GM12878 (cell line): Measurements from ENCODE around the gene B3GALT4. TPM values are rescaled to one million over a fixed set of nuclear protein-coding genes. Genes with fewer than 3 reads are reported as not detected.

ENCODE experiments used
- ATAC-seq: fragments of 200-7000 bp; cut with Tn5 transposase; 3 replicates; pipeline ENCODE4 v1.9.1; 2020; ENCODE audit warnings: mild to moderate bottlenecking, moderate library complexity
- BruUV-seq: library from RNA; stranded (reverse); fragments of 400-500 nt; replicated peaks from 2 replicates; lab custom pipeline; 2021; lab: Mats Ljungman, UMichigan
- CTCF ChIA-PET: fragments of 300-600 bp; sonication (Branson Sonifier 250); formaldehyde crosslinking; extraction: SDS; loops from one replicate; lab custom pipeline; 2021; ENCODE audit warnings: inconsistent platforms; lab: Yijun Ruan, JAX
- POLR2A ChIA-PET: fragments of 350-600 bp; formaldehyde crosslinking; extraction: SDS; loops from one replicate; lab custom pipeline; 2021; ENCODE audit warnings: inconsistent platforms; lab: Charles Lee
- RAD21 ChIA-PET: fragments of 300-600 bp; sonication (Branson Sonifier 250); formaldehyde crosslinking; loops from one replicate; lab custom pipeline; 2023; ENCODE audit warnings: antibody characterized with exemption; ENCODE audit not compliant: unreplicated experiment; lab: Charles Lee
- SMC1A ChIA-PET: fragments of 300-600 bp; sonication (Branson Sonifier 250); formaldehyde crosslinking; loops from one replicate; lab custom pipeline; 2023; ENCODE audit not compliant: unreplicated experiment, uncharacterized antibody; lab: Charles Lee
- DNase-seq: peaks from one replicate; pipeline ENCODE4 v3.0.0-alpha.2; 2011; ENCODE audit warnings: low read depth, low spot score
- FAIRE-seq: peaks from 3 replicates; lab custom pipeline; 2011; peaks lifted over from hg19 to GRCh38; lab: Jason Lieb, UNC
- H2AFZ ChIP-seq: 2 replicates; pipeline ENCODE4 v1.6.0; 2011; ENCODE audit warnings: low read depth, low read length, control low read depth; ENCODE audit not compliant: control insufficient read depth
- H3K27ac ChIP-seq: 2 replicates; pipeline ENCODE4 v1.5.1; 2011; ENCODE audit warnings: control low read depth; ENCODE audit not compliant: control insufficient read depth, insufficient read depth
- H3K27me3 ChIP-seq, 2 experiments: replicated peaks in 1 of 2; 2 replicates each; pipeline versions ENCODE4 v1.6.0 to v1.6.1; 2011; ENCODE audit warnings: low read length in 1 of 2; ENCODE audit not compliant: control insufficient read depth in 2 of 2, insufficient read depth in 2 of 2
- H3K36me3 ChIP-seq, 2 experiments: 2 replicates each; pipeline ENCODE4 v1.5.1; 2011; ENCODE audit warnings: low read length in 1 of 2; ENCODE audit not compliant: control insufficient read depth in 2 of 2, insufficient read depth in 2 of 2
- H3K4me1 ChIP-seq: 2 replicates; pipeline ENCODE4 v1.6.1; 2011; ENCODE audit warnings: mild to moderate bottlenecking, low read length, moderate library complexity, mixed read lengths; ENCODE audit not compliant: control insufficient read depth, insufficient read depth
- H3K4me2 ChIP-seq: 2 replicates; pipeline ENCODE4 v1.6.0; 2011; ENCODE audit warnings: control low read depth; ENCODE audit not compliant: control insufficient read depth, insufficient read depth
- H3K4me3 ChIP-seq: fragments of 200-600 bp; sonication (generic); 2 replicates; pipeline ENCODE4 v1.5.1; 2016
- H3K79me2 ChIP-seq: 2 replicates; pipeline ENCODE4 v1.6.0; 2011; ENCODE audit warnings: low read length; ENCODE audit not compliant: control insufficient read depth, insufficient read depth
- H3K9ac ChIP-seq: 2 replicates; pipeline ENCODE4 v1.8.0; 2011; ENCODE audit warnings: low read length, control low read depth, mixed read lengths; ENCODE audit not compliant: control insufficient read depth, insufficient read depth
- H3K9me3 ChIP-seq: replicated peaks from 3 replicates; pipeline ENCODE4 v1.5.1; 2011; ENCODE audit warnings: mild to moderate bottlenecking, low read length; ENCODE audit not compliant: control insufficient read depth, insufficient read depth
- H4K20me1 ChIP-seq: 2 replicates; pipeline ENCODE4 v1.6.0; 2011; ENCODE audit not compliant: control insufficient read depth, insufficient read depth
- CREB1 ChIP-seq: IDR thresholded peaks from 2 replicates; pipeline ENCODE4 v1.6.1; 2012; ENCODE audit warnings: low read depth, mild to moderate bottlenecking, inconsistent platforms
- EGR1 ChIP-seq, 2 experiments: IDR thresholded peaks; 1 replicate in 1 of 2; 2 replicates in 1 of 2; pipeline ENCODE4 v1.6.1; 2011 to 2012; ENCODE audit warnings: low read depth in 2 of 2, low read length in 2 of 2, borderline replicate concordance in 1 of 2, mild to moderate bottlenecking in 1 of 2, moderate library complexity in 1 of 2
- NR2C2 ChIP-seq: IDR thresholded peaks from 2 replicates; pipeline ENCODE4 v1.6.1; 2011; ENCODE audit warnings: borderline replicate concordance, low read depth; ENCODE audit not compliant: control insufficient read depth, insufficient read length
- NR2F1 ChIP-seq: fragments of 450-650 bp; conservative IDR thresholded peaks from 2 replicates; pipeline ENCODE4 v1.6.1; 2017; ENCODE audit warnings: mild to moderate bottlenecking
- PAX5 ChIP-seq: IDR thresholded peaks from 2 replicates; pipeline ENCODE4 v1.6.1; 2011; ENCODE audit warnings: low read depth, low read length, borderline replicate concordance
- SRF ChIP-seq, 2 experiments: IDR thresholded peaks; 2 replicates each; pipeline ENCODE4 v1.6.1; 2011; ENCODE audit warnings: low read depth in 2 of 2, low read length in 2 of 2, mild to moderate bottlenecking in 1 of 2, moderate library complexity in 1 of 2
- STAT1 ChIP-seq: fragments of 450-650 bp; conservative IDR thresholded peaks from 2 replicates; pipeline ENCODE4 v1.6.1; 2014; ENCODE audit warnings: antibody characterized with exemption, mild to moderate bottlenecking
- ZNF207 ChIP-seq: fragments of 450-650 bp; IDR thresholded peaks from 2 replicates; pipeline ENCODE4 v1.6.1; 2014; ENCODE audit warnings: antibody characterized with exemption, mild to moderate bottlenecking, borderline replicate concordance
- ZNF622 ChIP-seq: fragments of 450-650 bp; IDR thresholded peaks from 2 replicates; pipeline ENCODE4 v1.6.1; 2017; ENCODE audit warnings: mild to moderate bottlenecking, inconsistent platforms
- WGBS: methylation state at CpG from one replicate; pipeline ENCODE4 v1.1.6; 2016; ENCODE audit warnings: low lambda C conversion rate; ENCODE audit not compliant: insufficient replicate concordance, insufficient coverage; ENCODE audit errors: missing lambda C conversion rate; 5-methylcytosine and 5-hydroxymethylcytosine counted together
- in situ Hi-C: fragments of 300-500 bp; cut with MboI; formaldehyde crosslinking; loops from 9 replicates; pipeline ENCODE4 v1.14.3; 2018; ENCODE audit warnings: mixed read lengths
- intact Hi-C: fragments of 100-400 bp; cut with micrococcal nuclease; formaldehyde crosslinking; loops from one replicate; pipeline ENCODE4 v1.14.2; 2022; ENCODE audit not compliant: unreplicated experiment
- polyA plus RNA-seq, 11 experiments: library from polyadenylated mRNA; depleted of rRNA in 4 of 11; unstranded in 6 of 11; stranded (reverse) in 5 of 11; fragments of >200 nt; fragmentation: Nextera tagmentation in 4 of 11; fragmentation: Illumina TruSeq in 1 of 11; extraction: Ambion mirVana in 4 of 11; extraction: Trizol in 1 of 11; gene quantifications; 1 replicate in 1 of 11; 2 replicates in 10 of 11; pipeline versions ENCODE4 v1.2.1 to v1.2.3, GENCODE V29; 2011 to 2016; ENCODE audit warnings: inconsistent platforms in 2 of 11, missing spikeins in 2 of 11, low read depth in 1 of 11
- total RNA-seq, 4 experiments: library from RNA; depleted of rRNA in 3 of 4; stranded (reverse); fragments of >200 nt in 3 of 4; fragmentation: Illumina TruSeq in 1 of 4; extraction: Trizol in 1 of 4; gene quantifications; 2 replicates each; pipeline versions ENCODE4 v1.2.1 to v1.2.3, GENCODE V29; 2013 to 2021
- TF ChIP-seq, protein P1 (sequence below): fragments of 450-650 bp; IDR thresholded peaks from 2 replicates; pipeline ENCODE4 v1.6.1; 2017; ENCODE audit warnings: mild to moderate bottlenecking, moderate library complexity
- TF ChIP-seq, protein P2 (sequence below): IDR thresholded peaks from 2 replicates; pipeline ENCODE4 v1.6.1; 2012; ENCODE audit warnings: low read depth, low read length, improper control_type of control experiment
- TF ChIP-seq, protein P3 (sequence below): fragments of 450-650 bp; formaldehyde crosslinking; IDR thresholded peaks from 2 replicates; pipeline ENCODE4 v1.4.0; 2020; ENCODE audit warnings: mild to moderate bottlenecking, moderate library complexity

Gene B3GALT4
- total and polyA plus RNA-seq, 10 of the 15 experiments (the other 5 are each of a cell fraction or from before 2014, with no cell fraction given), result 0.27 to 8.2 (median 2.6) TPM

DNA sequence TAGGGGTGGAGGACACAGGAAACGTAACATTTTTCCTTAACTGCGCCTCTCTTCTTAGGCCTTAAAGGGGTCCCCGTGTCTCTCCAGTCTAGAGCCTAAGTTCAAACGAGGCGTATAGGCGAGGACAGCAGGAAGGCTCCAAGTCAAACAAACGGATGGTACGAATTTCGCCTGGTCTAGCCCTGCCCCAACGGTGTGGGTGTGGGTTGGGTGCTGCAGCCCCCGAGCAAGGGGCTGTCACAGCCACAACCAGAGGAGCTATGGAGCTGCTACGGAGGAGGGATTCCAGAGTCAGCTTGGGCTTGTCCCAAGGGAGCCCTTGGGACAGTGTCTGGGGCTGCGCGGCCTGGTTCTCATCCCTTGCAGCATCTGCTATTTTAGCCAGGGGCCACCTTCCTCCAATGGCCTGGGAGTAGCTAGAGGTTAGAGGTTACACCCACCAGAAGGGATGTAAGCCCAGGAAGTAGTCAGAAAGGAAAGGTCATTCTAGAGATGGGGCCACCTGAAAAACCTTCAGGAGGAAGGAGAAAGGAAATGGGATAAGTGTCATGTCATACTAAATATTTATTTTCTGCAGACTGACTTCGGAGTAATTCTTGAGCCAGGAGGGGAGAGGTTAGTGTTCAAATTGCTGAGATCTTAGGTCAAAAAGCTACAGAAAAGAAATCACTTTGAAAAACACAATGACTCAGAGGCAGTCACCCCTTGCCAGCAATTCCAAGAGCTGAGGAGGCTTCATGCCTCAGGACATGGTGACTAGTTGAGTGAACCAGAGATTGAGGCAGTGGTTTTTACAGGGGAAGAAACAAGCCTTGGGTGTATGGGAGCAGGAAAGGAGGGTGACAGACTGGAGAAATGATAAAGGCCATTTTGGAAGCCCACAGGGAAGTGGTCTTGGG lies 26.9 kb upstream of the B3GALT4 start:
- WGBS, result 14% methylated on average over 15 of the region's 15 CpGs
- H3K79me2 ChIP-seq, result peaks cover 13% of the 10 kb centered on the region
- H3K4me1 ChIP-seq, result peaks cover 10% of the 10 kb centered on the region
- H2AFZ ChIP-seq, result peak overlapping the region; percentile 94
- H3K27me3 ChIP-seq, result no peaks in the 10 kb centered on the region
- DNase-seq (no peak), ATAC-seq (no peak; the same call in 2 of the 3 replicates), FAIRE-seq (peak; percentile 31)
- ChIA-PET SMC1A (interaction anchor here (0.6 to 4.2 kb wide), 21 partner anchors 19 to 249 kb away, joined by 3 to 34 read pairs (median 4); partner anchors contain the start of genes HLA-DOA, RPS18, RXRB and VPS52), CTCF (interaction anchor here (0.7 to 5.5 kb wide), 25 partner anchors 11 to 316 kb away, joined by 3 to 53 read pairs (median 13); partner anchors contain the start of genes B3GALT4, HSD17B8, RGL2 and RING1), POLR2A (interaction anchor here (0.6 to 5.2 kb wide), 19 partner anchors 12 to 1382 kb away, joined by 3 to 40 read pairs (median 5); partner anchors contain the start of genes B3GALT4, HLA-DPA1, PFDN6 and RGL2), RAD21 (interaction anchor here (1.0 to 3.5 kb wide), 23 partner anchors 10 to 278 kb away, joined by 3 to 25 read pairs (median 10); partner anchors contain the start of genes HLA-DPA1, HSD17B8, PFDN6 and RGL2)
- H3K4me3 ChIP-seq, result peak overlapping the region; percentile 70
- H3K27ac ChIP-seq, result peak overlapping the region; percentile 94
- TSS peak; percentile 87 for BruUV-seq
- H4K20me1 ChIP-seq, result no peaks in the 10 kb centered on the region
- in situ Hi-C loops, result loop anchor here (5.0 kb wide), 2 partner anchors 133 to 248 kb away; no protein-coding TSS in a partner anchor
- peak overlapping the region; percentile 98 for H3K4me2 ChIP-seq
- peaks cover 2 to 12% of the 10 kb centered on the region in 2 experiments; a peak in 2 of 4 replicates for H3K36me3 ChIP-seq
- intact Hi-C loops, result loop anchor here (1.0 to 5.0 kb wide), 3 partner anchors 77 to 248 kb away; no protein-coding TSS in a partner anchor
- no peaks in the 10 kb centered on the region for H3K9me3 ChIP-seq
- H3K9ac ChIP-seq, result peak overlapping the region; percentile 97
- TF ChIP-seq NR2C2 (no peak), STAT1 (no peak), SRF (IDR thresholded peaks at IDR 0.05; ENCODE audit: low read depth in 2 of 2, low read length in 2 of 2) (no peak), PAX5 (no peak), ZNF207 (no peak), EGR1 (IDR thresholded peaks at IDR 0.05; ENCODE audit: borderline replicate concordance in 1 of 2, low read depth in 2 of 2, low read length in 2 of 2) (no peak), CREB1 (no peak), ZNF622 (no peak), NR2F1 (no peak)
- TF ChIP-seq, protein P1, sequence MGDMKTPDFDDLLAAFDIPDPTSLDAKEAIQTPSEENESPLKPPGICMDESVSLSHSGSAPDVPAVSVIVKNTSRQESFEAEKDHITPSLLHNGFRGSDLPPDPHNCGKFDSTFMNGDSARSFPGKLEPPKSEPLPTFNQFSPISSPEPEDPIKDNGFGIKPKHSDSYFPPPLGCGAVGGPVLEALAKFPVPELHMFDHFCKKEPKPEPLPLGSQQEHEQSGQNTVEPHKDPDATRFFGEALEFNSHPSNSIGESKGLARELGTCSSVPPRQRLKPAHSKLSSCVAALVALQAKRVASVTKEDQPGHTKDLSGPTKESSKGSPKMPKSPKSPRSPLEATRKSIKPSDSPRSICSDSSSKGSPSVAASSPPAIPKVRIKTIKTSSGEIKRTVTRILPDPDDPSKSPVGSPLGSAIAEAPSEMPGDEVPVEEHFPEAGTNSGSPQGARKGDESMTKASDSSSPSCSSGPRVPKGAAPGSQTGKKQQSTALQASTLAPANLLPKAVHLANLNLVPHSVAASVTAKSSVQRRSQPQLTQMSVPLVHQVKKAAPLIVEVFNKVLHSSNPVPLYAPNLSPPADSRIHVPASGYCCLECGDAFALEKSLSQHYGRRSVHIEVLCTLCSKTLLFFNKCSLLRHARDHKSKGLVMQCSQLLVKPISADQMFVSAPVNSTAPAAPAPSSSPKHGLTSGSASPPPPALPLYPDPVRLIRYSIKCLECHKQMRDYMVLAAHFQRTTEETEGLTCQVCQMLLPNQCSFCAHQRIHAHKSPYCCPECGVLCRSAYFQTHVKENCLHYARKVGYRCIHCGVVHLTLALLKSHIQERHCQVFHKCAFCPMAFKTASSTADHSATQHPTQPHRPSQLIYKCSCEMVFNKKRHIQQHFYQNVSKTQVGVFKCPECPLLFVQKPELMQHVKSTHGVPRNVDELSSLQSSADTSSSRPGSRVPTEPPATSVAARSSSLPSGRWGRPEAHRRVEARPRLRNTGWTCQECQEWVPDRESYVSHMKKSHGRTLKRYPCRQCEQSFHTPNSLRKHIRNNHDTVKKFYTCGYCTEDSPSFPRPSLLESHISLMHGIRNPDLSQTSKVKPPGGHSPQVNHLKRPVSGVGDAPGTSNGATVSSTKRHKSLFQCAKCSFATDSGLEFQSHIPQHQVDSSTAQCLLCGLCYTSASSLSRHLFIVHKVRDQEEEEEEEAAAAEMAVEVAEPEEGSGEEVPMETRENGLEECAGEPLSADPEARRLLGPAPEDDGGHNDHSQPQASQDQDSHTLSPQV, result no peak
- TF ChIP-seq, protein P2, sequence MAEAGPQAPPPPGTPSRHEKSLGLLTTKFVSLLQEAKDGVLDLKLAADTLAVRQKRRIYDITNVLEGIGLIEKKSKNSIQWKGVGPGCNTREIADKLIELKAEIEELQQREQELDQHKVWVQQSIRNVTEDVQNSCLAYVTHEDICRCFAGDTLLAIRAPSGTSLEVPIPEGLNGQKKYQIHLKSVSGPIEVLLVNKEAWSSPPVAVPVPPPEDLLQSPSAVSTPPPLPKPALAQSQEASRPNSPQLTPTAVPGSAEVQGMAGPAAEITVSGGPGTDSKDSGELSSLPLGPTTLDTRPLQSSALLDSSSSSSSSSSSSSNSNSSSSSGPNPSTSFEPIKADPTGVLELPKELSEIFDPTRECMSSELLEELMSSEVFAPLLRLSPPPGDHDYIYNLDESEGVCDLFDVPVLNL, result no peak
- TF ChIP-seq, protein P3, sequence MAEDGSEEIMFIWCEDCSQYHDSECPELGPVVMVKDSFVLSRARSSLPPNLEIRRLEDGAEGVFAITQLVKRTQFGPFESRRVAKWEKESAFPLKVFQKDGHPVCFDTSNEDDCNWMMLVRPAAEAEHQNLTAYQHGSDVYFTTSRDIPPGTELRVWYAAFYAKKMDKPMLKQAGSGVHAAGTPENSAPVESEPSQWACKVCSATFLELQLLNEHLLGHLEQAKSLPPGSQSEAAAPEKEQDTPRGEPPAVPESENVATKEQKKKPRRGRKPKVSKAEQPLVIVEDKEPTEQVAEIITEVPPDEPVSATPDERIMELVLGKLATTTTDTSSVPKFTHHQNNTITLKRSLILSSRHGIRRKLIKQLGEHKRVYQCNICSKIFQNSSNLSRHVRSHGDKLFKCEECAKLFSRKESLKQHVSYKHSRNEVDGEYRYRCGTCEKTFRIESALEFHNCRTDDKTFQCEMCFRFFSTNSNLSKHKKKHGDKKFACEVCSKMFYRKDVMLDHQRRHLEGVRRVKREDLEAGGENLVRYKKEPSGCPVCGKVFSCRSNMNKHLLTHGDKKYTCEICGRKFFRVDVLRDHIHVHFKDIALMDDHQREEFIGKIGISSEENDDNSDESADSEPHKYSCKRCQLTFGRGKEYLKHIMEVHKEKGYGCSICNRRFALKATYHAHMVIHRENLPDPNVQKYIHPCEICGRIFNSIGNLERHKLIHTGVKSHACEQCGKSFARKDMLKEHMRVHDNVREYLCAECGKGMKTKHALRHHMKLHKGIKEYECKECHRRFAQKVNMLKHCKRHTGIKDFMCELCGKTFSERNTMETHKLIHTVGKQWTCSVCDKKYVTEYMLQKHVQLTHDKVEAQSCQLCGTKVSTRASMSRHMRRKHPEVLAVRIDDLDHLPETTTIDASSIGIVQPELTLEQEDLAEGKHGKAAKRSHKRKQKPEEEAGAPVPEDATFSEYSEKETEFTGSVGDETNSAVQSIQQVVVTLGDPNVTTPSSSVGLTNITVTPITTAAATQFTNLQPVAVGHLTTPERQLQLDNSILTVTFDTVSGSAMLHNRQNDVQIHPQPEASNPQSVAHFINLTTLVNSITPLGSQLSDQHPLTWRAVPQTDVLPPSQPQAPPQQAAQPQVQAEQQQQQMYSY (CRISPR knock-in tag), result no peak
